GM12872 (cell line): ENCODE data around the gene BMAL1.

Experiments used
- TF ChIP-seq, protein P1 (sequence below): IDR thresholded peaks from 3 replicates; pipeline ENCODE4 v1.5.1; 2011; ENCODE audit warnings: low read depth, mild to moderate bottlenecking, low read length, moderate library complexity; ENCODE audit not compliant: insufficient read depth

The BMAL1 gene

DNA sequence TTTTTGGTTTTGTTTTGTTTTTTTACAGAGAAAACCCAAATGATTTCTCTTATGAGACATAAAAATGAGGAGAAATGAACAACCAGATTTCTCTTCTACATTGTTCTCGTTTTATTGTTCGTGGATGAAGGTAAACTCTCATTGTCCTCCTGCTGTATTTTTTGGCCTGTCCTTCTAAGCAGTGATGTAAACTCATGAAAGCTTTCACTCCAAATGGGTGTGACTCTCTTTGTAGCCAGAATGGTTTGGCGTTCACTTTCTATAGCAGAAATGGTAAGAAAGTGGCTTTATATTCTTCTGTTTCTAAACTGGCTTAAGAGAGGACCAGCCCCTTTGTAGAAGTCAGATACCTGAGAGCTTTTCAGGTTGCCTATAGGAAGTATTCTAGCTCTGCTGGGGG, 15.5 kb upstream of the BMAL1 start:
- TF ChIP-seq, protein P1, sequence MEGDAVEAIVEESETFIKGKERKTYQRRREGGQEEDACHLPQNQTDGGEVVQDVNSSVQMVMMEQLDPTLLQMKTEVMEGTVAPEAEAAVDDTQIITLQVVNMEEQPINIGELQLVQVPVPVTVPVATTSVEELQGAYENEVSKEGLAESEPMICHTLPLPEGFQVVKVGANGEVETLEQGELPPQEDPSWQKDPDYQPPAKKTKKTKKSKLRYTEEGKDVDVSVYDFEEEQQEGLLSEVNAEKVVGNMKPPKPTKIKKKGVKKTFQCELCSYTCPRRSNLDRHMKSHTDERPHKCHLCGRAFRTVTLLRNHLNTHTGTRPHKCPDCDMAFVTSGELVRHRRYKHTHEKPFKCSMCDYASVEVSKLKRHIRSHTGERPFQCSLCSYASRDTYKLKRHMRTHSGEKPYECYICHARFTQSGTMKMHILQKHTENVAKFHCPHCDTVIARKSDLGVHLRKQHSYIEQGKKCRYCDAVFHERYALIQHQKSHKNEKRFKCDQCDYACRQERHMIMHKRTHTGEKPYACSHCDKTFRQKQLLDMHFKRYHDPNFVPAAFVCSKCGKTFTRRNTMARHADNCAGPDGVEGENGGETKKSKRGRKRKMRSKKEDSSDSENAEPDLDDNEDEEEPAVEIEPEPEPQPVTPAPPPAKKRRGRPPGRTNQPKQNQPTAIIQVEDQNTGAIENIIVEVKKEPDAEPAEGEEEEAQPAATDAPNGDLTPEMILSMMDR = no peak

DNA sequence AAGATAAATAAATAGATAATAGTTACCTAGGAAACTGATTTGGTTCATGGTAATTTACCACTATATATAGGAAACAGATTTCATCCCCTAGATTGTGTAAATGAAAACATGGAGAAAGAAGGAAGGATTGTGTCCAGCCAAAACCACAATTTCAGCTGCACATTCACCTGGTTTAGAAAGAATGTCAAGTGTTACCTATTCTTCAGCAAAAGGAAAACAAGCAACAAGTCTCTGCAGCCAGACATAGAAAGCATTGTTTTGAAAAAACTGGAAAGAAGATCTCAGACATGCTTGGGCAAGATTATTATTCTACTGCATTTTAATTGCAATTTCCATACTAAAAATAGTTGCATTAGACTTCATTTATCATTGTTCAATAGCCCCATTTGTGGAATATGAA, 8.8 kb upstream of the BMAL1 start:
- TF ChIP-seq, protein P1 = no peak

DNA sequence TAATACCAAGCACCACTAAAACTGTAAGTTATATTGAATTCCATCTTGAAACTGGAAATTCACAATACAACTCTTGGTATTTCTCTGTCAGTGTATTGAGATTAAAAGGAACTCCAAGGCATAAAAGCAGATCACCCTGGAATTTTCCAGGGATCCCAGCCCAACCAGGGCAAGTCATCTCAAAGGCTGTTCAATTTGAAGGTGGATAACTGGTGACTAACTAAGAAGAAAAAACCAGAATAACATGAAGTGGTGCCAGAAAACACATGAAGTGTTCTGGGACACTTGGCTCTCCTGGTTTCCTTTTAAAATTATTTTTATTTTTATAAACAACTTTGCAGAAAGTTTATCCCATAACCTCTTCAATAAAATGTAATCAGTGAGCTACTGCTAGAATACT, 7.8 kb upstream of the BMAL1 start:
- TF ChIP-seq, protein P1 = no peak

DNA sequence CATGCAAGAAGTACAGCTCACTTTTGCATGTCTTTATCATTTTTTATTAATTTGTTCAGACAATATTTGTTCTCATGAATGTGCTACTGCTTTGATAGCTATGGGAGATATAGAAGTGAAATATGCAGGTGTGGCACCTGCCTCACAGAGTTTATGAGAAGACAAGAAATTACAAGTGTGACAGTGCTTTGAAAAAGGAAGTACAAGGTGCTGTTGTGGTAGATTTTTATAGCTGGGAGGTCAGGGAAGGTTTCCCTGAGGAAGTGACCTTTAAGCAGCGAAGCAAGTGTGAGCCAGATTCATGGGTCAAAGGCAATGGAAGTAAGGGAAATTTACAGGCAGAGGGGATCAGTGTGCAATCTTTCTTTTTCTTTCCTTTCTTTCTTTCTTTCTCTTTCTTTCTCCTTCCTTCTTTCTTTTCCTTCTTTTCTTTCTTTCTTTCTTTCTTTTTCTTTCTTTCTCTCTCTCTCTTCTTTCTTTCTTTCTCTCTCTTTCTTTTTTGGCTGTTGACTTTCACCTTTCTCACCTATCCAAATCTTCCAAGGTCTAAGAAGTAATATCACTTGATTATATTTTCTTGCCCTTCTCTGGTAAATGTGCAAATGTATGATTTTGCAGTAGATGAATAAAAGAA, 6.4 kb upstream of the BMAL1 start:
- TF ChIP-seq, protein P1 = no peak

DNA sequence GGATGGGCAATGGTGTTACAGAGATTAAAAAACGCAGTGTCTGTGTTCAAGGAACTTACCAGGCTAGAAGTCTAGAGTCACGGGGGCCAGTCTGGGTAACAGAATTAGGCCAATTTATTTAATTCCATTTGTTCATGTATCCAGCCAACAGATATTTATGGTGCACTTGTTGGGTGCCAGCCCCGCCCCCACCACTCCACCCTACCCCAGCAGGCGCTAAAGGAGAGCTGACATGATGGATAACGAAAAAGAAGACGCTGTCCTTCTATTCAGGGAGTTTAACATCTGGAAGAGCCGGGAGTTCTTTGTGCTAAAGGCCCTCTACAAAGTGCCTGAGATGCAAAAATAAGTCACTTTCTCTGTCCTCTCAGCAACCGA, 1.1 kb upstream of the BMAL1 start:
- TF ChIP-seq, protein P1 = no peak

DNA sequence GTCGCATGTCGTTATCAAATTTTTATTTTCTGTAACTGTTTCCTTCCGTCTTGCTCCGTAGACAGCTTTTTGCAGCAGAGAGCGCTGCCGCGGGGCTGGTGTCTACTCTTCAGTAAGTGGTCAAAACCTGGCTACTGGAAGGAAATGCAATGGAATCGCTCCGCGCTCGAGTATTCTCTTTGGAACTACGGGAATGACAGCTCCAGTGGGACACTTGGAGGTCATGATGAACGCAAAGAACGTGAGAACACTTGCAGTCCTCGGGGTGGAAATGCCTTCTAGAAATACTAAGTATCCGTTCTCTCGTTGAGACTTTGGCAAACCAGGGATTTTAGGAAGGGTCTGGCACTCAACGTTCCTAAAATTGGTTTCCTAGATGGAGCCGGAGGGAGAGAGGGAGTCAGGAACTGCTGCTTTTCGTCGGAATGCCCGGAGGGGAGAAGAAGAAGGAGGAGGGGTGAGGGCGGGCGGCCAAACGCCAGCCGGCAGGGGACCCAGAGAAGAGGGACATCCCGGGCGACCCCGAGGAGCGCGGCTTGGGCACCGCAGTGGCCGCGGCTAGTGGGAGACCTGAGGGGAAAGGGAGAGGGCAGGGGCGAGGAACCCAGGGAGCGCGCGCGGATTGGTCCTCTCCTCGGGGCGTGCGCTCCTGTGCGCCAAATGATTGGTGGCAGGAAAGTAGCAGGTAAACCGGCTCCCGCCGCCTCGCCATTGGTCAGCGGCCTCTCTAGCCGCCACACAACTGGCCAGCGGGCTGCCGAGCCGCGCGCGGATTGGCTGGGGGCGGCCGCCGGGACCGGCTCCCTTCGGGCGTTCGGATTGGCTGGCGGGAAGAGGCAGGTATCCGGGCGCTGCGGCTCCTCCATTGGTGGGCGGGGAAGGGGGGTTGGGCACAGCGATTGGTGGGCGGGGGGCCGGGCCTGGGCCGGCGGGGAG, 490 bp upstream of the BMAL1 start:
- TF ChIP-seq, protein P1 = no peak

DNA sequence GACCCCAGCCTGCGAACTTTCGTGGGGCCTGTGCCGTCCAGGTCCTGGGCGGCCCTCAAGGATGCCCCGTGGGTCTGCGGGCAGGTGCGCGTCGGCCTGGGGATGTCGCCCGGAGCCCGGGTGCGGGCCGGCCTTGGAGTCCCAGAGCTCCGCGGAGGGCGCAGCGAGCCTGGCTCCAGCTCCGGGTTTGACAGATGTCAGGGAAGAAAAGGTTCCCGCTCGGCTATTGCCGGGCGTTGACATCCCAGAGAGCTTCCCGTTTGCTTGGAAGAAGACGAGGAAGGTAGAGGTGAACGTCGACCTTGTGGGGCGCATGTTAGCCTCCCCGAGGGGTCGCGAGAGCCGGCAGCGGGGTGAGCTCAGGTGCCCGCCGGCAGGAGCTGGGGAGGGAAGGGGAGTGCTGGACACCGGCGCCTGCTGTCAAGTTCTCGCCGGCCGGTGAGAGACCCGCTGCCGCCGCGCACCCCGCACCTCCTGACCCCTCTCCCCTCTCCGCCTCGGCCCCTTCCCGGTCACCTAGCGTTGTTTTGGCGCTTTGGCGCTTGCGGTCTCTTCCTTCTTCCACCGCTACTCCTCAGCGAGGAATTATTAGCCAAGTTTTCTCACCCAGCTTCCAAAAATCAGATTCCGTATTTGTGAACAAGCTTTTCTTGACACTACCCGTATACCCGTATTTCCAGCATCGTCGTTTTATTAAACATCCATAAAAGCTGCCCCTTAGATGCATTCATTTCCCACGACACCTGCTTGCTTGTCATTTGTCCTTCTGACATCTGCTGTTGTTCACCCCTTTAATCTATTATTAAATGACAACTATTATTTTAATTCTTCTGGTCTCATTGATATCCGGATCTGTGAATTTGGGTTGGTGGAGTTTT, 1.3 kb downstream of the BMAL1 start:
- TF ChIP-seq, protein P1 = no peak
